Activated gamma-delta T cell (primary cell): ENCODE data around the gene RAB20.
"Not testable (repeated sequence)": the region's sequence is repeated elsewhere in the genome, so short reads cannot be mapped to it uniquely, and the experiment has no call there.

Experiments
- DNase-seq: peaks from one replicate; lab custom pipeline; 2025; lab: John Stamatoyannopoulos, UW

RAB20 gene

GRCh38 chr13:110575322-110576069, 14.0 kb upstream of the RAB20 start:
- DNase-seq, result no peak

- DNase-seq, result no peak
Observed at GRCh38 chr13:110574161-110574560, 12.6 kb upstream of the RAB20 start.

- DNase-seq, result no peak
Observed at GRCh38 chr13:110572778-110573118, 11.2 kb upstream of the RAB20 start.

- no peak for DNase-seq
Observed at GRCh38 chr13:110571896-110572777, 10.6 kb upstream of the RAB20 start.

GRCh38 chr13:110570886-110571285, 9.4 kb upstream of the RAB20 start:
- DNase-seq, result no peak

- not testable (repeated sequence) for DNase-seq
Observed at GRCh38 chr13:110569962-110570361, 8.4 kb upstream of the RAB20 start.

- no peak for DNase-seq
Observed at GRCh38 chr13:110568612-110569011, 7.1 kb upstream of the RAB20 start.

- DNase-seq, result no peak
Observed at GRCh38 chr13:110566171-110566570, 4.6 kb upstream of the RAB20 start.

- no peak for DNase-seq
Observed at GRCh38 chr13:110565296-110565695, 3.8 kb upstream of the RAB20 start.

GRCh38 chr13:110564472-110564985, 3.0 kb upstream of the RAB20 start:
- no peak for DNase-seq

GRCh38 chr13:110563463-110563774, 1.9 kb upstream of the RAB20 start:
- DNase-seq, result no peak

GRCh38 chr13:110562696-110563462, 1.4 kb upstream of the RAB20 start:
- DNase-seq, result no peak

GRCh38 chr13:110562036-110562597, 595 bp upstream of the RAB20 start:
- no peak for DNase-seq

GRCh38 chr13:110560601-110561343, 750 bp downstream of the RAB20 start:
- DNase-seq, result no peak

- no peak for DNase-seq
Observed at GRCh38 chr13:110559986-110560385, 1.5 kb downstream of the RAB20 start.

- DNase-seq, result no peak
Observed at GRCh38 chr13:110559429-110559943, 2.0 kb downstream of the RAB20 start.

GRCh38 chr13:110557610-110558305, 3.8 kb downstream of the RAB20 start:
- DNase-seq, result no peak

GRCh38 chr13:110557082-110557481, 4.4 kb downstream of the RAB20 start:
- no peak for DNase-seq

GRCh38 chr13:110556224-110556606, 5.3 kb downstream of the RAB20 start:
- DNase-seq, result no peak

- DNase-seq, result no peak
Observed at GRCh38 chr13:110555601-110556223, 5.8 kb downstream of the RAB20 start.
